Keratinocyte (primary cell): Measurements from ENCODE around the gene ZNF804A. TPM values are rescaled to one million over a fixed set of nuclear protein-coding genes. Genes with fewer than 3 reads are reported as not detected.

Experiments
- DNase-seq: peaks from one replicate; pipeline ENCODE4 v3.0.0-alpha.2; 2011; ENCODE audit warnings: low read depth, missing footprints, low spot score
- FAIRE-seq: peaks from 2 replicates; lab custom pipeline; 2011; peaks lifted over from hg19 to GRCh38; lab: Jason Lieb, UNC
- H2AFZ ChIP-seq: 2 replicates; pipeline ENCODE4 v1.6.0; 2012; ENCODE audit warnings: low read length, control low read depth, inconsistent platforms; ENCODE audit not compliant: control insufficient read depth
- H3K27ac ChIP-seq: 2 replicates; pipeline ENCODE4 v1.5.1; 2011; ENCODE audit warnings: low read length; ENCODE audit not compliant: control insufficient read depth, insufficient read depth
- H3K27me3 ChIP-seq: 3 replicates; pipeline ENCODE4 v1.6.0; 2011; ENCODE audit warnings: low read length; ENCODE audit not compliant: control insufficient read depth, insufficient read depth; ENCODE audit errors: extremely low read depth
- H3K36me3 ChIP-seq, 2 experiments: 2 replicates in 1 of 2; 3 replicates in 1 of 2; pipeline ENCODE4 v1.5.1; 2011; ENCODE audit warnings: low read length in 2 of 2, mild to moderate bottlenecking in 1 of 2; ENCODE audit not compliant: control insufficient read depth in 2 of 2, insufficient read depth in 2 of 2; ENCODE audit errors: extremely low read depth in 1 of 2
- H3K4me1 ChIP-seq: 3 replicates; pipeline ENCODE4 v1.5.1; 2011; ENCODE audit warnings: low read length; ENCODE audit not compliant: control insufficient read depth, insufficient read depth; ENCODE audit errors: extremely low read depth
- H3K4me2 ChIP-seq: 3 replicates; pipeline ENCODE4 v1.6.0; 2011; ENCODE audit warnings: low read depth, low read length; ENCODE audit not compliant: control insufficient read depth, insufficient read depth; ENCODE audit errors: extremely low read depth
- H3K4me3 ChIP-seq, 3 experiments: fragments of 200-600 bp in 1 of 3; sonication (generic) in 1 of 3; 2 replicates in 2 of 3; 3 replicates in 1 of 3; pipeline ENCODE4 v1.5.1; 2011 to 2016; ENCODE audit warnings: low read length in 3 of 3, mild to moderate bottlenecking in 3 of 3, control low read depth in 2 of 3, inconsistent platforms in 1 of 3, low read depth in 1 of 3, mixed read lengths in 1 of 3, mixed run types in 1 of 3, moderate library complexity in 1 of 3; ENCODE audit not compliant: control insufficient read depth in 2 of 3, insufficient read depth in 2 of 3; ENCODE audit errors: extremely low read depth in 1 of 3
- H3K79me2 ChIP-seq: 2 replicates; pipeline ENCODE4 v1.6.0; 2012; ENCODE audit warnings: low read length; ENCODE audit not compliant: control insufficient read depth, insufficient read depth
- H3K9ac ChIP-seq: 3 replicates; pipeline ENCODE4 v1.6.0; 2011; ENCODE audit warnings: low read length; ENCODE audit not compliant: control insufficient read depth, insufficient read depth; ENCODE audit errors: extremely low read depth
- H3K9me1 ChIP-seq: 3 replicates; pipeline ENCODE4 v1.6.0; 2011; ENCODE audit warnings: low read length; ENCODE audit not compliant: control insufficient read depth, insufficient read depth; ENCODE audit errors: extremely low read depth
- H3K9me3 ChIP-seq: 2 replicates; pipeline ENCODE4 v1.5.1; 2012; ENCODE audit warnings: low read depth, low read length; ENCODE audit not compliant: control insufficient read depth
- H4K20me1 ChIP-seq: 3 replicates; pipeline ENCODE4 v1.6.0; 2011; ENCODE audit warnings: low read length; ENCODE audit not compliant: control insufficient read depth, insufficient read depth; ENCODE audit errors: extremely low read depth
- CTCF ChIP-seq, 3 experiments: IDR thresholded peaks in 1 of 3; conservative IDR thresholded peaks in 1 of 3; optimal IDR thresholded peaks in 1 of 3; 2 replicates in 2 of 3; 3 replicates in 1 of 3; pipeline versions ENCODE3 to v1.5.1; 2011; ENCODE audit warnings: low read length in 3 of 3, mild to moderate bottlenecking in 3 of 3, moderate library complexity in 2 of 3, control low read depth in 1 of 3, inconsistent platforms in 1 of 3; ENCODE audit not compliant: insufficient read depth in 2 of 3; ENCODE audit errors: extremely low read depth in 1 of 3
- EZH2 ChIP-seq: IDR thresholded peaks from one replicate; pipeline ENCODE4 v1.6.1; 2012; ENCODE audit warnings: inconsistent platforms, mild to moderate bottlenecking, low read length, moderate library complexity
- dilution Hi-C: fragments of 300-500 bp; cut with MboI; formaldehyde crosslinking; loops from one replicate; pipeline ENCODE4 v1.7.0; 2020; ENCODE audit warnings: low sequenced_read_pairs; ENCODE audit not compliant: extremely low pct_ligation_motif_present
- polyA plus RNA-seq, 5 experiments: library from polyadenylated mRNA; depleted of rRNA in 3 of 5; stranded (reverse) in 3 of 5; stranded (forward) in 1 of 5; unstranded in 1 of 5; fragments of >200 nt; gene quantifications; 1 replicate in 1 of 5; 2 replicates in 3 of 5; 3 replicates in 1 of 5; pipeline versions ENCODE4 v1.2.1 to v1.2.3, GENCODE V29; 2011 to 2012; ENCODE audit warnings: missing spikeins in 2 of 5, low read depth in 1 of 5, low replicate concordance in 1 of 5

ZNF804A gene
- polyA plus RNA-seq, 1 donor (not counting 4 experiments of a cell fraction or from before 2014, with no cell fraction given): 0.08 TPM

- no peaks in the 10 kb centered on the region for H4K20me1 ChIP-seq
- no peaks in the 10 kb centered on the region for H3K27me3 ChIP-seq
- H3K4me3 ChIP-seq: no peak overlapping the region
- no peaks in the 10 kb centered on the region for H3K36me3 ChIP-seq
- H3K9me3 ChIP-seq: peaks cover 4% of the 10 kb centered on the region
- H3K4me2 ChIP-seq: no peak overlapping the region
- no peak overlapping the region for H3K27ac ChIP-seq
- no peak overlapping the region for H3K9ac ChIP-seq
- no peak for TF ChIP-seq EZH2
- no peak for TF ChIP-seq CTCF (optimal IDR thresholded peaks at IDR 0.05 in 1 of 3, IDR thresholded peaks at IDR 0.05 in 1 of 3, conservative IDR thresholded peaks at IDR 0.05 in 1 of 3; ENCODE audit: extremely low read depth in 1 of 3, insufficient read depth in 2 of 3, low read length in 3 of 3)
- H3K9me1 ChIP-seq: no peaks in the 10 kb centered on the region
- no peaks in the 10 kb centered on the region for H3K4me1 ChIP-seq
- FAIRE-seq (no peak), DNase-seq (no peak)
- H3K79me2 ChIP-seq: no peaks in the 10 kb centered on the region
- no peak overlapping the region for H2AFZ ChIP-seq
- dilution Hi-C loops: no loop called here
These were observed 260.9 kb downstream of the ZNF804A start for GRCh38 chr2:184859187-184859586.

DNA sequence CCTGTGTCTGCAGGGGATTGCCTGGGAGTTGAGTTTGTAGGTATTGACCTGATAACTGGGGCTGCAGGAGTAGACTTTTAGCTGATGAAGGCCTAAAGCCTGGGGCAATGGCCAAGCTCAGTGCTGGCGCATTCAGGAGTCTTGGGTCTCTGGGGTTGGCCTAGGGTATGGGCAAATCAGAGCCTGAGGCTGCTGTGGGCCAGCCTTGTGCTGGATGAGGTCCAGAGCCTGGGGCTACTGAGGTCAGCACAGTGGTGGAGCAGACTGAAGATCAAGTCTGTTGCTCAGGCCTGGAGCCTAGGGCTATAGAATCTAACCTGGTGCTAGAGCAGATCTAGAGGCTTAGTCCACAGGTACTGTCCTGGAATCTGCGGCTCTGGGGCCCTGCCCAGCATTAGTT lies 262.4 kb downstream of the ZNF804A start:
- no peaks in the 10 kb centered on the region for H3K79me2 ChIP-seq
- no peak overlapping the region for H3K4me3 ChIP-seq
- H3K4me1 ChIP-seq: no peaks in the 10 kb centered on the region
- no peak overlapping the region for H3K27ac ChIP-seq
- DNase-seq (no peak), FAIRE-seq (no peak)
- H3K36me3 ChIP-seq: no peaks in the 10 kb centered on the region
- H4K20me1 ChIP-seq: no peaks in the 10 kb centered on the region
- no peak for TF ChIP-seq CTCF (optimal IDR thresholded peaks at IDR 0.05 in 1 of 3, IDR thresholded peaks at IDR 0.05 in 1 of 3, conservative IDR thresholded peaks at IDR 0.05 in 1 of 3; ENCODE audit: extremely low read depth in 1 of 3, insufficient read depth in 2 of 3, low read length in 3 of 3)
- no peak for TF ChIP-seq EZH2
- no peaks in the 10 kb centered on the region for H3K9me1 ChIP-seq
- dilution Hi-C loops: no loop called here
- no peak overlapping the region for H3K4me2 ChIP-seq
- no peaks in the 10 kb centered on the region for H3K27me3 ChIP-seq
- H3K9me3 ChIP-seq: peaks cover 4% of the 10 kb centered on the region
- no peak overlapping the region for H2AFZ ChIP-seq
- H3K9ac ChIP-seq: no peak overlapping the region
